NCI-H128 (cell line): ENCODE data around the gene ARID5A.
"Not testable (repeated sequence)": the region's sequence is repeated elsewhere in the genome, so short reads cannot be mapped to it uniquely, and the experiment has no call there.

ENCODE experiments used
- DNase-seq: peaks from one replicate; lab custom pipeline; 2025; ENCODE audit not compliant: unreplicated experiment; lab: John Stamatoyannopoulos, UW

The ARID5A gene

DNA sequence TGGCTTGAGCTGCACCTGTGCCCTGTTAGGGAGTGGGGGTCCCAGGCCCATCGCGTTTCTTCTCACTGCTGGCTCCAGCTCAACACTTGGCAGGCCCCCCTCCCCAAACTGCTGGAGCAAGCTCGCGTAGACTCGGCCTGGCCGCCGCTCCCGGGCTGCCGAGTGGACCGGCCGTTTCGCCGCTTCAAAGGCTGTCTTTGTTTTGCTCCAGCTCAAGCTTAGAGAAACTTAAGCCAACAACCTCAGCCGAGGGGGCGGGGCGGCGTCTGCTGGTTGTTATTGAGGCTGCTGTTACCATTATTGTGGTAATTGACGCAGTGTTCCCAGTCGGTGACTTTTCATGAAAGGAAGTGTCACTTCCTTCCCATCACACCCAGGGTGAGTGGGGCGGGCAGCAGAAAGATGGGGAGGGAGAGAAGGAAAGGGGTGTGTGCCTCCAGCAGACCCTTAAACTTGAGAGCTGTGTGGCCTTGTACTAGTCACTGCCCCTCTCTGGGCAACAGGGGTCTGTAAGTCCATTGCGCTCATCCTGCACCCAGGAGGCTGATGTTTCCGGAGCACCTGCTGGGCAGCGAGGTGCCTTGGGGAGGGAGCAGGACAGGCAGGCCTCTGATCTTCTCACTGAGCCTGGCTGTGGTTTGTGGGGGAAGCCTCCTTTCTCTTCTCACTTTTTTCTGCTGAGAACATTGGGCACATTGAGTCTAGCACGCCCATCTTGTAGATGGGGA lies 2.1 kb downstream of the ARID5A start:
- no peak for DNase-seq

DNA sequence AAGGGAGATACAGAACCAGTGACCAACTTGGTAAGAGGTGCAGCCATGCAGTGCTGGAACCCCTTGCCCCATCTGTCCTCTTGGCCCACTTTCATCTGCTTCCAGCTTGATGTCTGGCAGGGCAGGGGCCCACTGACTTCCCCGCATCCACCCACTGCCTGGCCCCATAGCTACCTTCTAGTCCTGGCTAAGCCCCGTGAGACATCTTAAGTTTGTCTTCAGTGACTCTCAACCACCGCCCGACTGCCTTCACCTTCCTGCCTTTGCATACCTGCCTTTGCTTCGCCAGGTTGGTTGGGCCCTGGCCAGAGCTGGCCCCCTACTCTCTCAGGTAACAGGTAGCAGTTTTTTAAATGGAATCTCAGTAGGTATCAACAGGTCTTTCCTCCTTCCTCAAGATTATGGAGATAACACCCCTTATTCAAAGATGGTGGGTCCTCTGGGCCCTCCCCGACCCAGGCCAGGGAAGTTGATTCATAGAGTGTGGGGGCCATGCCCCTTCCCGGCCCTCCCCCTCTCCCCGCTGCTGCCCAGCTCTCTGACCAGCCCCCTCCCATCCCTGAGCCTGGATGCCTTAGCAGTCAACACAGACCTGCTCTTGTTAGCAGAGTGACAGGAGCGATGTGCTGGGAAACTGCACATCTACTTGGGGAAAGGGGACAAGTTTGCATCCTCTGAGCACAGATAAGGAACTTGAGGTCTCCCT lies 2.8 kb downstream of the ARID5A start:
- DNase-seq = no peak

DNA sequence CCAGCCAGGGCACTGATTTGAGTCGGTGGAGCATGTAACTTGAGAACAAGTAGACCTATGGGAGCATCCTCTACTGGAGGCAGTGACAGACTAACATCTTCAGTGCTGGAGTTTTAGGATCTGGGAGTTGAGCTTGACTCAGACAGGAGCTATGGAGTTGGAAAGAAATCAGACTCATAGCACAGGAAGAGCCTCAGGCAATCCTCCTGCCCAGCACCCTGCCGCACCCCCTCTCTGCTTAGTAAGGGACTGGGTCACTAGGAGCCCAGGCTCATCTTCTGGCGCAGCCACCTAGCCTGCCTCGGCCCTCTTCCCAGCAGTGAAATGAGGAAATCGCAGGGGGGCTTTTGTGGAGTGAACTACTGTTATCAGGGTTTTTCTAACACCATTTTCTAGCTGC lies 3.6 kb downstream of the ARID5A start:
- DNase-seq = no peak

DNA sequence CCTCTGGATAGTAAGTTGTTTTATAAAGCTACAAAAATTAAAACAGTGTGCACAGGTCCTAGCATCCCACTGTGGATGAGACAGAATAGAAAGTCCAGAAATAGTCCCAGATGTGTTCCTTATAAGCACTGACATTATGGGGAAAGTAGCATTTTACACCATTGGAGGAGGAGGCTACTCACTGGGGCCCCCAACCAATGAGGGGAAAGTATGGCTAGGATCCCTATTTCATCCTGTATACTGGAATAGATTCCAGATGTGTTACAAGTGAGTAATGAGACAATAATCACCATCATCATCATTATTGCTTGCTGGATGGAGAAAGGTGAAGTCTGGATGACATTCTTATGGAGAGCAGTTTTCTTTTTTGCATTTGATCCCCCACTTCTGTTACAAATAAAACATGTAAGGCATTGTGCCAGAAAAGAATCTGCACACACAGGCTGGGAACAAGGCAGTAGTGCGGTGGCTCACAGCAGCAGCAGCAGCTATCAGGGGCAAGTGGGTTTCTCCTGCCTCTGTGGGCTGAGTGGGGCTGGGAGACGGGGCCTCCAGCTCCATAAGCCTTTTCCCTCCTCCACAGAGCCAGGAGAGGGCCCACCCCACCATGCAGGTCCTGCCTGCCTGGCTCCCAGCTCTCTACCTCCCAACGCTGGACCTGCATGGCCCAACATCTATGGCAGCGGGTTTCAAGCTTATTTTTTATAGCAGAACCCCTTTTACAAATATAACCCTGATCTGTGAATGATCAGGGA lies 5.0 kb downstream of the ARID5A start:
- DNase-seq = no peak

DNA sequence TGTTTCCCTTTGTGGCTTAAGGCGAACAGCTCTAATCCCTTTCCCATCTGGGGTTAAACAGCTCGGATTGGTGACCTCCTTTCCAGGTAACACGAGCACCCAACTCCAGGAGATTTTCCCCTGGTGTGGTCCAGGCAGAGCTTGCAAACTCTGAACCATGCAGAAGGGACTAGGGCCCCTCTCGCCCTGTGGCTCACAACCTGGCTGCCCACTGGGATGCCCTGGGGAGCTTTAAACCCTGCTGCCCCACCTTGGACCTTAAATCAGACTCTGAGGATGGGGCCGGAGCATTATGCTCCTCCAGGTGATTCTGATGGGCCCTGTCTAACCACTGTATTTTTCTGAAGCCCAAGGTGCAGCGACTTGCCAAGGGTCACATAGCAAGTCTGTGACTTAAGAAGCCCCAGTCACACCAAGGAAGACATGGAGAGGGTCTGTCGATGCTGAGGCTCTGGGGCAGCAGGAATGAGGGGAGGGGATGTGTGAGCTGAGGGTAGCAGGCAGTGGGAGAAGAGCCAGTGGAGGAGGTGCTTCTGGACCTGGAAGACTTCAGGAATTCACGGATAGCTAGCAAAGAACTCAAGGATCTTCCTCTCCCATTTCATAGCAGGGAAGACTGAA lies 5.9 kb downstream of the ARID5A start:
- no peak for DNase-seq

DNA sequence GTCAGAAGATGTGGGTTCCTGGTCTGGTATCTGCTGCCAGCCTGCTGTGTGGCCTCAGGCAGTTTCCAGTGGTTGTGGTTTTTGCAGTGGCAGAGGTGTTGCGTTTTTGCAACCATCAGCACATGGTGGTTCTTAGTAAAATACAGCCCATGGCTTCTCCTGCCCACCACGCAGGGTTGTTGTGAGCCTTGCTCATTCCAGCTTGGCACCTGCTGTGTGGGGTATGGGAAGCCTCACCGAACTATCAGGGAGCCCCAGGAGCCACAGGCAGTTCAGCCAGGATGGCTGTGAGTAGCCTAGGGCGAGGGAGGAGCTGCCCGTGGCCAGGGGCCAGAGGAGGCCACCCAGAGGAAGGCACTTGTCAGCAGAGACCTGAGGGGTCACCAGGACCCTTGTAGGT lies 9.8 kb downstream of the ARID5A start:
- no peak for DNase-seq

DNA sequence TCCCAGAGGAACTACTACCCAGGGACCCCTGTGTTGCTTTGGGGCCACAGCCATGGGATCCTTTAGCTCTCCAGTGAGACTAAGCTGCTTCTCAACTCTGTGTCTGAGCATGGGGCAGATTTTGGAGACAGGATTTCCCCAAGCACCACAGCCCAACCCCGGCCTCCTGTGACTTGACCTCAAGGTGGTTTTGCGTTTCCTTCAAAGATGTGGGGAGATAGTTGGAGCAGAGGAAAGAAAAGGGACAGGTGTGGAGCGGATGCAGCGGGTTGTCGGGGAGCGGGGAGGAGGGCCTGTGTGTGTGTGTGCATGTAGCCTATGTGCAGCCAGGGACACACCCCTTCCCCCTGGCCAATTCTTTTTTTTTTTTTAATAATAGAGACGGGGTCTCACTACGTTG lies 10.2 kb downstream of the ARID5A start:
- DNase-seq = no peak

DNA sequence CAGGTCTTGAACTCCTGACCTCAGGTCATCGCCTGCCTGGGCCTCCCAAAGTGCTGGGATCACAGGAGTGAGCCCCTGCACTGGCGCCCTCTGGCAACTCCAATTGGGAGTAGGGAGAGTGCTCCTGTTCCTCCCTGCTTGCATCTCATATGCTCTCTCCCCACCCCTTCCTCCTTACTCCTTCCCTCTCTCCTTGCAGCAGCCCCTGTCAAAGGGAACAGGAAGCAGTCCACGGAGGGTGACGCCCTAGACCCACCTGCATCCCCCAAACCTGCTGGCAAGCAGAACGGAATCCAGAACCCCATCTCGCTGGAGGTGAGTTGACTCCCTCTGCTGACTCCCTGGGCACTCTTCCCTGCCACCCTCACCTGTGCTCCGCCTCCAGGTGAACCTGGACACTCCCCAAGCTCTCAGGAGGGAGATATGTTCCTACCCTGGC lies 10.7 kb downstream of the ARID5A start:
- DNase-seq = no peak

DNA sequence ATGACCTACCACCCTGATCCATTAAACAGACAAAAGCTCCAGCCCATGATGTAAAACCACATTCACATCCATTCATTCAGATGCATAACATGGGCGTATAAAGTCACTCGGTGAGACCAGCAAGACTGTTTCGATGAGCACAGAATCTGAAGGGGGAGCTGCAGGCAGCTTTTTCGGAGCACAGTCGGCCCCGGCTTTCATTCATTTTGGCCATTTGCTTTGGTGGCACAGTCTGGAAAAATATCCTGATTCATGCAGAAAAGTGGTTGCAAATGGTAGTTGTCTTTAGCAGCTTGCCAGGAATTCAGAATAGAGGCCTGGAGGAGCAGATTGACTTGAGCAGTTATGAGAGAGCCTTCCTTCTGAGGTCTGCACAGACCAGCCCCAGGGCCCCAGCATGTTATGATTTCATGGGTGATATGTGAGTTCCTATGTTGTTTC lies 11.2 kb downstream of the ARID5A start:
- no peak for DNase-seq

DNA sequence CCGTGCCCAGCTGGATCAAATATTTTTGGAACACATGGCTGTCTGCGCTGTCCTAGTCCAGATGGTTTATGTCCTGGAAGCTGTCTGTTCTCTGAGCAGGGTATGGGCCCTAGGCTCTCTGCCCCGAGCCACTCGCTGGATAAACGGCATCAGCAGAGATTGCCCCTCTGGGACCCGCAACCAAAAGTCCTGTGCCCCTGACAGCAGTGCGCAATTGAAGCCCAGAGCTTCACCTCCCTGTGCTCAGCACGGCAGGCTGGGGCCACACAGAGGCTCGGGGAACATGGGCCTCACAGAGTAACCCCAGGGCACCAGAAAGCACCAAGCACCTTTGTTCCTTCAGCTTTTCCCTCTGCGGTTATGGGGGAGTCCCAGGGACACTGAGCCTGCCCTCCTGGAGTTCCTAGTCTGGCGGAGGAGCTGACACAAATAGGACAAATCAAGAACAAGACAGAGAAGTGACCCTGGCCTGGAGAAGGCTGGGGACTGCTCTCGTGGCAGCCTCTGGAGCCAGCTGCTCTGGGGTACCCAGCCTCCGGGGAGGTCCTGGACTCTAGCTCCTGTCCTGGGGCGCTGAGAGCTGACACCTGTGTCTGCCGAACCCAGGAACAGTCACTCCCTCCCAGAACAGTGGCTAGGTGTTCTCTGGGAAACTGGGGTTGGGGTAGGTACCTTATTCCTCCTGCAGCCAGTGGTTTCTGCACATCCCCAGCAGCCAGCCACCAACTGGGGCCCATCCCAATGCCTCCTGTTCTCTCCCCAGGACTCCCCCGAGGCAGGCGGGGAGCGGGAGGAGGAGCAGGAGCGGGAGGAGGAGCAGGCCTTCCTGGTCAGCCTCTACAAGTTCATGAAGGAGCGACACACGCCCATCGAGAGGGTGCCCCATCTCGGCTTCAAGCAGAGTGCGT lies 12.3 kb downstream of the ARID5A start:
- no peak for DNase-seq

DNA sequence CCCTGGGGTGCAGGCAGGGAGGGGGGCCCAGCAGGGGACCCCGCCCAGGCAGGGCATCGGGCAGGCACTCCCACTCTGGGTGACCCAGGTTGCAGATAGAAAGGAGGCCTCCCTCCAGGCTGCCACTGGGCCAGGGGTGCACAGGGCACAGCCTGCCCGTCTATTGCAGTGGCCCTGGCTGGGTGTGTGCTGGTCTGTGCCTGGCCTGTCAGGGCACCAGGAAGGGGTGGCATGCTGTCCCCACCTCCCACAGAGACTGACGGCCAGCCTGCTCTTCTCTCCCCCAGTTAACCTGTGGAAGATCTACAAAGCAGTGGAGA lies 12.9 kb downstream of the ARID5A start:
- no peak for DNase-seq

DNA sequence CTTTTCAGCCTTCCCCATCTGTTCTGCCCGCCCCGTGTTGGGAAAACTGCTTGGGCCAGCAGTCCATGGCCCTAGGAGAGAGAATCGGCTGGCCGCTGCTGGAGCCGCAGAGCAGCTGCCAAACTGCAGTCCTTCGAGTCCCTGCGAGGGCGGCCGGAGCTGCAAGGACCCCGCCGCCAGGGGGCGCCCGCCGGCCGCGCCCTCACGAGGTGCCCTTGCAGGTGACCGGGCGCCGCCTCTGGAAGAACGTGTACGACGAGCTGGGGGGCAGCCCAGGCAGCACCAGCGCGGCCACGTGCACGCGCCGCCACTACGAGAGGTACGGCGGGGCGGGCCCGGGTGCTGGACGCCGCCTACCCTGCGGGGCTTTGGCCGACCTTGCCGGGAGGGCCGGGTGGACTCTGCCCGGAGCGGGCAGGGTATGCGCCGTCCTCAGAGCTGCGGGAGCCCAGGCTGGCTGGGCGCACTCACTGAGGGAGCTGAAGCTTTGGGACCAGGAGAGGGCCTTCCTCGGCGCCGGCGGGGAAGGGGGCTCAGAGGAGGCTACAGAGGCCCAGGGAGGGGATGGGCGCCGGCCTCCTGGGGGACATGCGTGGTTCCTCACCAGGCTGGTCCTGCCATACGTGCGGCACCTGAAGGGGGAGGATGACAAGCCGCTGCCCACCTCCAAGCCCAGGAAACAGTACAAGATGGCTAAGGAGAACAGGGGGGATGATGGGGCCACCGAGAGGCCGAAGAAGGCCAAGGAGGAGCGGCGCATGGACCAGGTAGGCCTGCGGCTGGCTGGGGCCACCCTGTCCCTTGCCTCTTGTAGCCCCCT lies 13.6 kb downstream of the ARID5A start:
- DNase-seq = no peak

DNA sequence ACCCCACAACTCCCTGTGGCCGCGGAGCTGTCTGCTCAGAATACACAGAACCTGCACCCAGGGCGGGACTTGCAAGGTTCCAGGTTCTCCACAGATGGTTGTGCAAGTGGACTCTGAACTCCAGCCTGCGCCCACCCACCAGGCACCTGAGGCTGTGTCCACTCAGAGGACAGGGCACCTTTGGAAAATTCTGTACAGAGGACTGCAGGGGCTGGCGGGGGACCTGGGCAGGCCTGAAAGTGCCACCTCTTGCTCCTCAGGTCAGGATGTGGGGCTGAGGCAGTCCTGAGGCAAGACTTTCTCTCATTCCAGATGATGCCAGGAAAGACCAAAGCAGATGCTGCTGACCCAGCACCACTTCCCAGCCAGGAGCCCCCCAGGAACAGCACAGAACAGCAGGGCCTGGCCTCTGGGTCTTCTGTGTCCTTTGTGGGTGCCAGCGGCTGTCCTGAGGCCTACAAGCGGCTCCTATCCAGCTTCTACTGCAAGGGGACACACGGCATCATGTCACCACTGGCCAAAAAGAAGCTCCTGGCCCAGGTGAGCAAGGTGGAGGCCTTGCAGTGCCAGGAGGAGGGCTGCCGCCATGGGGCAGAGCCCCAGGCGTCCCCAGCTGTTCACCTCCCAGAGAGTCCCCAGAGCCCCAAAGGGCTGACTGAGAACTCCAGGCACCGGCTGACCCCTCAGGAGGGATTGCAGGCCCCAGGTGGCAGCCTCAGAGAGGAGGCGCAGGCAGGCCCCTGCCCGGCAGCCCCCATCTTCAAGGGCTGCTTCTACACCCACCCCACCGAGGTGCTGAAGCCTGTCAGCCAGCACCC lies 14.4 kb downstream of the ARID5A start:
- DNase-seq = no peak

DNA sequence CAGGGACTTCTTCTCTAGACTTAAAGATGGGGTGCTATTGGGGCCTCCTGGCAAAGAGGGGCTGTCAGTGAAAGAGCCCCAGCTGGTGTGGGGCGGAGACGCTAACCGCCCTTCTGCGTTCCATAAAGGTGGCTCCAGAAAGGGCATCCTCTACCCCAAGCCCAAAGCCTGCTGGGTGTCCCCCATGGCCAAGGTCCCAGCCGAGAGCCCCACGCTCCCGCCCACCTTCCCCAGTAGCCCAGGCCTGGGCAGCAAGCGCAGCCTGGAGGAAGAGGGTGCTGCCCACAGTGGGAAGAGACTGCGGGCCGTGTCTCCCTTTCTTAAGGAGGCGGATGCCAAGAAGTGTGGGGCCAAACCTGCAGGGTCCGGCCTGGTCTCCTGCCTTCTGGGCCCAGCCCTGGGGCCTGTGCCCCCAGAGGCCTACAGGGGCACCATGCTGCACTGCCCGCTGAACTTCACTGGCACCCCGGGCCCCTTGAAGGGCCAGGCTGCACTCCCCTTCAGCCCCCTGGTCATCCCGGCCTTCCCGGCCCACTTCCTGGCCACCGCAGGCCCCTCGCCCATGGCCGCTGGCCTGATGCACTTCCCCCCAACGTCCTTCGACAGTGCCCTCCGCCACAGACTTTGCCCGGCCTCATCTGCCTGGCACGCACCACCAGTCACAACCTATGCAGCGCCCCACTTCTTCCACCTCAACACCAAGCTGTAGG lies 15.2 kb downstream of the ARID5A start:
- DNase-seq = no peak

DNA sequence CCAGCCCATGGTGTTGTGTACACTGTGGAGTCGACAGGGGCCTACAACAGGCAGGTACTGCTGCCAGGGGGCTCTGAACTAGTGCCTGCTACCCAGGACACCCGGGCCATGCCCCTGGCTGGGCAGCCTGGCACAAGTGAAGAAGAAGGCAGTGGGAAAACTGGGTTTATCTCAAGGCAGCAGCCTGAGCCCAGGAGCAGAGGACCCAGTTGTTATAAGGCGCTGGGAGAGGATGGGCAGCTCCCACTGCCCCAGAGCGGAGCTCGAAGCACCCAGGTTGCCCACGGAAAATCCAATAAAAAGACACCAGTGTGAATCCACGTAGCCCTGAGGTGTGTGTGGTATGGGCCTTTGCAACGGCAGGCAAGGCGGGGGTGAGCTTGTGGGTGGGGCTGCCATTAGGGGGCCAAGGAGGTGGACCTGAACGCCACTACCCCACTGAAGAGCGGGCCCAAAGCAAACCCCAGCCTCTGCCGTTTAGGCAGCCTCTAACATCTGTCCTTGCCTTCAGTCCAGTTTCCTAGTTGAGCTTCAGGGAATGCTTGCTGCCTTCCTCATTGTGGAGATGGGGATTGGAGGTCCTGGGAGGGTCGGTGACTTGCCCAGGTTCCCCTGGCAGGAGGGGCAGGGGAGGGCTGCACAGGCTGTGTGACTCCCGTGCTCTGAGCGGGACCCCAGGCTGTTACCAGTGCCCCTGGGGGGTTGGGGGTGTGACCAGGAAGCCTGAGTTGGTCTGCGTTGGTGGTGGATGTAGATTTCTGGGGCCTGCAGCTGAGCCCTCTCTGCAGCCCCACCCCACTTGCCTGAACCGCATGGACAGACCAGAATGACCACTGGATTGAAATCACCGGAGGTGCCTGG lies 16.0 kb downstream of the ARID5A start:
- DNase-seq = no peak

DNA sequence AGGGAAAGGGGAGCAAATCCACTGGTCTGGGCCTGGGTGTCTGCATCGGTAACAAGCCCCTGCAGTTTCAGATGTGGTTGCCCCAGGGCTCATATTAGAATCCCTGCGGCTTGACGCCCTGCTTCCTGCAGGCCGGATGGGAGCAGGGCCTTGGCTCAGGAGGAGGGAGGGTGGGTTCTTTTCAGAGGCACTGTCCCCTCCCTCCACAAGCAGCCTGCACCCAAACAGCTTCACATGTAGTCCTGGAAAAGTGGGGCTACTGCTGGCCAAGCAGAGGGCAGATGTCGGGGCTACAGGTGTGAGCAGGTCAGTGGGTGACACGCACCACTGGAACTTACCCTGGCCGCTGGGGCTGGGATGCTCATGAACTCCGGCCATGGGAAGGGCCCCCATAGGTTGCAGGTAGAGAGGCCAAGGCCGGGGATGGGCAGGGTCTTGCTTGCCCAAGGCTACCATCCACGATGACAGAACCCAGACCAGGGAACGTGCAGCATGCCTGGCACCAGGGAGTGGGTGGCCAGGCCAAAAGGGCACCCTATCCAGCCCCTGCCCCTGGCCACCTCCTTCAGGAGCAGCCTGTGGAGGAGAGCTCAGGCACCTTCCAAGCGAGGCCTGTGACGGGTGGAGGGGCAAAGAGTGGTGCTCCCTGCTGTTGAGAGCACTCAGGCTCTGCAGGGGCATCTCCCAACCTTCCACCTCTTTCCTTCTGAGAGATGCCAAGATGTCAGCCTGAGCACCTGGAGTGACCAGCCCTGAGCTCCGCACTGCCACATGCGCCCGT lies 16.8 kb downstream of the ARID5A start:
- DNase-seq = no peak

DNA sequence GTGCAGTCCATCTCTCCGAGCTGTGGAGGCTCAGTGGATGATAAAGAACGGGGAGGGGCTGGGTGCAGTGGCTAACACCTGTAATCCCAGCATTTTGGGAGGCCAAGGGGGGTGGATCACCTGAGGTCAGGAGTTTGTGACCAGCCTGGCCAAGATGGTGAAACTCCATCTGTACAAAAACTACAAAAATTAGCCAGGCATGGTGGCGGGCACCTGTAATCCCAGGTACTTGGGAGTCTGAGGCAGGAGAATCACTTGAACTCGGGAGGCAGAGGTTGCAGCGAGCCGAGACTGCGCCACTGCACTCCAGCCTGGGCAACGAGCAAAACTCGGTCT lies 17.4 kb downstream of the ARID5A start:
- not testable (repeated sequence) for DNase-seq
